Sigmoid colon (tissue), 4 donors: ENCODE results near the gene GIMAP7.

Experiments
- CTCF ChIP-seq, 4 experiments: fragments of 450-650 bp in 3 of 4; fragments of 200-600 bp in 1 of 4; IDR thresholded peaks; one replicate each; pipeline ENCODE4 v1.5.1; 2016 to 2019; ENCODE audit warnings: antibody characterized with exemption in 4 of 4, mild to moderate bottlenecking in 3 of 4, moderate library complexity in 2 of 4
- EP300 ChIP-seq, 4 donors: sonication (generic); formaldehyde crosslinking; IDR thresholded peaks; one replicate each; pipeline ENCODE4 v1.6.1; 2017; ENCODE audit warnings: antibody characterized with exemption in 4 of 4
- POLR2AphosphoS5 ChIP-seq, 4 donors: sonication (generic); formaldehyde crosslinking; IDR thresholded peaks; one replicate each; pipeline ENCODE4 v1.6.1; 2017; ENCODE audit warnings: antibody characterized with exemption in 4 of 4

GRCh38 chr7:150514748-150515222, at the start of gene GIMAP7:
- TF ChIP-seq POLR2AphosphoS5 (IDR thresholded peaks at IDR 0.05) (peak in 3 of 4 donors; percentile 19 to 35 (median 29)), CTCF (IDR thresholded peaks at IDR 0.05) (no peak), EP300 (IDR thresholded peaks at IDR 0.05) (no peak)
